Astrocyte of the spinal cord (primary cell): ENCODE data around the gene NAT16.
"Not testable (repeated sequence)": the region's sequence is repeated elsewhere in the genome, so short reads cannot be mapped to it uniquely, and the experiment has no call there.

Source experiments
- DNase-seq: peaks from one replicate; pipeline ENCODE4 v3.0.0; 2011; ENCODE audit warnings: low read depth, low spot score
- H3K4me3 ChIP-seq: 2 replicates; pipeline ENCODE4 v1.5.1; 2011; ENCODE audit warnings: low read depth, mild to moderate bottlenecking, low read length, moderate library complexity
- in situ Hi-C: cut with HindIII; loops from 2 replicates; pipeline ENCODE4 v1.10.0; 2017; ENCODE audit warnings: low sequenced_read_pairs
- TF ChIP-seq, protein P1 (sequence below): IDR thresholded peaks from 2 replicates; pipeline ENCODE4 v1.5.1; 2012; ENCODE audit warnings: low read depth, mild to moderate bottlenecking, low read length, inconsistent platforms

NAT16 gene

DNA sequence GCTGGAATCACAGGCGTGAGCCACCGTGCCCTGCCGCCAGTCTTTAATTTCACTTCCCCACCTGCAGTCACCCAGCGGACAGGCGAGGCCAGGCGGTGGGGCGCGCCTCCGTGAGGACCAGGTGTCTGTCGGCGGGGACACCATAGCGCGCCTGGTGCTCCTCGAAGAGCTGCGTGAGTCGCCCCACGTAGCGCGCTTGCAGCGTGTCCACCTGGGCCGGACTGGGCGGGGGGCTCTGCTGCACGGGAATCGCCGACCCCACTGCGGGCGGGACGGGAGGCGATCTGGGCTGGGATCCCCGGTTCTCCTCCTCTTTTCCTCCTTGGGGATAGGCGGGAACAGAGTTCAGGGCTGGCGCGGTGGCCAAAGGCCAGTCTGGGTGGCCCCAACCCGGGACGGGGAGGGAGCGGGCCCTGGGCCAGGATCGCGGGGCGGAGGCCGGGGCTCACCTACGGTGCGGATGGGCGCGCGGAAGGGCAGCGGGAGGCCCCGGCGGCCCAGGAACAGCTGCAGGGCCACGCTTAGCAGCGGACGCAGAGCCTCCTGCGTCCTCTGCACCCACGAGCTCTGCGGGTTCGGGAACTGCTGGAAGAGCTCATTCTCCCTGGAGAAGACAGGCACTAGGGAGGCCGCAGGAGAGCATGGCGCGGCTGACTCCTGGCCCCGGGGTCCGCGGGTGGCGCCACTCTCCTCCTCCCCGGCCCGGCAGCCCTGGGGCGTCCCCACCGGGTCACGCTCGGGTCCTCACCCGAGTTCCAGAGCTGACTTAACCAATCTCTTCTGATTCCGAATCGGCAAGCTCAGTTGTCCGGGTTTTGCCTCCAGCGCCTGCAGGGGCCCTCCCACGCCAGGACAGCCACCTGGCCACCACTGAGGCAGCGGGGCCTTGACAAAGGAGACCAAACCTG is 21.9 kb upstream of the NAT16 start:
- H3K4me3 ChIP-seq = no peak overlapping the region
- no peak for DNase-seq
- TF ChIP-seq, protein P1, sequence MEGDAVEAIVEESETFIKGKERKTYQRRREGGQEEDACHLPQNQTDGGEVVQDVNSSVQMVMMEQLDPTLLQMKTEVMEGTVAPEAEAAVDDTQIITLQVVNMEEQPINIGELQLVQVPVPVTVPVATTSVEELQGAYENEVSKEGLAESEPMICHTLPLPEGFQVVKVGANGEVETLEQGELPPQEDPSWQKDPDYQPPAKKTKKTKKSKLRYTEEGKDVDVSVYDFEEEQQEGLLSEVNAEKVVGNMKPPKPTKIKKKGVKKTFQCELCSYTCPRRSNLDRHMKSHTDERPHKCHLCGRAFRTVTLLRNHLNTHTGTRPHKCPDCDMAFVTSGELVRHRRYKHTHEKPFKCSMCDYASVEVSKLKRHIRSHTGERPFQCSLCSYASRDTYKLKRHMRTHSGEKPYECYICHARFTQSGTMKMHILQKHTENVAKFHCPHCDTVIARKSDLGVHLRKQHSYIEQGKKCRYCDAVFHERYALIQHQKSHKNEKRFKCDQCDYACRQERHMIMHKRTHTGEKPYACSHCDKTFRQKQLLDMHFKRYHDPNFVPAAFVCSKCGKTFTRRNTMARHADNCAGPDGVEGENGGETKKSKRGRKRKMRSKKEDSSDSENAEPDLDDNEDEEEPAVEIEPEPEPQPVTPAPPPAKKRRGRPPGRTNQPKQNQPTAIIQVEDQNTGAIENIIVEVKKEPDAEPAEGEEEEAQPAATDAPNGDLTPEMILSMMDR = no peak
- in situ Hi-C loops = no loop called here

DNA sequence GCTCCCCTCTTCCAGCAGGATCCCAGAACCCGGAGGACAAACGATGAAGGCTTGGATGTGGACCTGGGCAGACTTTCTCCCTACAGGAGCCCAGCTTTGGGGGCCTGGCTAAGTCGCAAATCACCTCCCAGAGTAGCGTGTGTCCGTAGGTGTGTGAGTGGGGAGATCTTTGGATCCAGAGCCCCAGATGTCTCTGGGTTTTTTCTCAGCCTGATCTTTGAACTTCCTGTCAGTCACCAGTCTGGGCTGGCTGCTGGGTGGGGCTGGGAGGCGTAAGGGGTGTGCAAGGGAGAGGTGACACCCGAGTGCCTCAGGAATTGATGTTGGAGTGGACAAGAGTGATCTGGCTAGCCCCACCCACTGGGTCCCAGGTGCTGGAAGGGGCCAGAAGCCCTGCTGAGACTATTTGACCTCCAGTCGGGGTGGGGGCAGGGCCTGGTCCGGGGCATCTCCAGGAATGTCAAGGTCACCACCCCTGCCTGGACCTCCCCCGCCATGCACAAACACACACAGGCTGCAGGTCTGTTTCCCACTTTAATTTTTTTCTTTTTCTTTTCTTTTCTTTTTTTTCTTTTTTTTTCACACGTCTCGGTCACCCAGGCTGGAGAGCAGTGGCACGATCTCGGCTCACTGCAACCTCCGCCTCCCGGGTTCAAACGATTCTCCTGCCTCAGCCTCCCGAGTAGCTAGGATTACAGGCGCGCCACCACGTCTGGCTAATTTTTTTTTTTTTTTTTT is 20.9 kb upstream of the NAT16 start, which contains the start of gene MOGAT3:
Gene MOGAT3, minus strand, starts transcription at position 175 of the 738 bp plus-strand sequence. CDS start 182 bp downstream, outside the sequence.
- H3K4me3 ChIP-seq = no peak within 1 kb of the TSS
- in situ Hi-C loops = no loop called here
- TF ChIP-seq, protein P1 = no peak
- no peak for DNase-seq

- in situ Hi-C loops = no loop called here
- DNase-seq = no peak
- no peak overlapping the region for H3K4me3 ChIP-seq
- TF ChIP-seq, protein P1 = no peak
Measured at GRCh38 chr7:101200504-101200861, 20.4 kb upstream of the NAT16 start.

- in situ Hi-C loops, DNase-seq, H3K4me3 ChIP-seq: not testable (repeated sequence)
Measured at GRCh38 chr7:101199522-101199921, 19.4 kb upstream of the NAT16 start.

- in situ Hi-C loops = no loop called here
- DNase-seq = no peak
- TF ChIP-seq, protein P1 = no peak
- no peak overlapping the region for H3K4me3 ChIP-seq
Measured at GRCh38 chr7:101198476-101198875, 18.4 kb upstream of the NAT16 start.

DNA sequence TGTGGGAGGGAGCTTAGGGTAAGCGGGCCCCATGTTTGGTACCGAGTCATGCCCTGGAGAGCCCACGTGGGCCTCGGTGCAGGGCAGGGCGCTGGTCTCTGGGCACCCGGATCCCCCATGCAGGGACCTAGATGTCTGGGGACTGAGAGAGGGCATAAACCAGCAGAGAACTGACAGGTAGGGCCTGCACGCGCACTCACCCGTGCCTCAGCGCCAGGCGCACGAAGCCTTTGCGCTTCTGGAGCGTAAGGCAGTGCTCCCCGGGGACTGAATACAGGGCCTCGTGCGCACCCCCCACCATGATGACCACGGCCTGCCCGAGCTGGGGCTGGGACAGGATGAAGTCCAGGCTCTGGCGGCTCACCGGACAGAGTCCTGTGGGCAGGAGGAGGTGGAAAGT is 17.9 kb upstream of the NAT16 start:
- in situ Hi-C loops = no loop called here
- no peak overlapping the region for H3K4me3 ChIP-seq
- TF ChIP-seq, protein P1 = no peak
- no peak for DNase-seq

- no peak overlapping the region for H3K4me3 ChIP-seq
- TF ChIP-seq, protein P1 = no peak
- in situ Hi-C loops = no loop called here
Measured at GRCh38 chr7:101195884-101196283, 15.8 kb upstream of the NAT16 start.

More at GRCh38 chr7:101195884-101196283, 15.8 kb upstream of the NAT16 start:
- DNase-seq = no peak
